Naive thymus-derived CD4-positive, alpha-beta T cell (primary cell): ENCODE results near the gene CDC25B. TPM values are rescaled to one million over a fixed set of nuclear protein-coding genes. Genes with fewer than 3 reads are reported as not detected.

Source experiments
- ATAC-seq: fragments of 150-1000 bp; cut with Tn5 transposase; 2 replicates; pipeline ENCODE4 v1.10.0; 2021; ENCODE audit warnings: mild to moderate bottlenecking, moderate library complexity
- CTCF ChIA-PET: fragments of 350-600 bp; sonication (Branson Sonifier 250); formaldehyde crosslinking; loops from one replicate; lab custom pipeline; 2021; ENCODE audit warnings: antibody characterized with exemption; lab: Charles Lee
- POLR2A ChIA-PET: fragments of 350-600 bp; sonication (Branson Sonifier 250); formaldehyde crosslinking; loops from one replicate; lab custom pipeline; 2021; ENCODE audit warnings: antibody characterized with exemption, inconsistent platforms; lab: Charles Lee
- DNase-seq, 9 donors: peaks; one replicate each; pipeline versions ENCODE4 v3.0.0 to v3.0.0-alpha.2; 2020 to 2022; ENCODE audit warnings: mixed read lengths in 1 of 9
- H3K27ac ChIP-seq: one replicate; pipeline ENCODE4 v1.7.0; 2013; ENCODE audit warnings: mild to moderate bottlenecking, low read depth, low read length, moderate library complexity
- H3K27me3 ChIP-seq, 2 donors: one replicate each; pipeline ENCODE4 v1.7.0; 2013; ENCODE audit warnings: low read length in 2 of 2, mild to moderate bottlenecking in 2 of 2, moderate library complexity in 2 of 2; ENCODE audit not compliant: control insufficient read depth in 2 of 2, insufficient read depth in 2 of 2
- H3K36me3 ChIP-seq, 3 experiments: 1 replicate in 2 of 3; 2 replicates in 1 of 3; pipeline ENCODE4 v1.7.0; 2013; ENCODE audit warnings: low read length in 3 of 3, mild to moderate bottlenecking in 3 of 3, moderate library complexity in 1 of 3; ENCODE audit not compliant: insufficient read depth in 3 of 3, control insufficient read depth in 2 of 3
- H3K4me1 ChIP-seq, 2 donors: one replicate each; pipeline ENCODE4 v1.7.0; 2013; ENCODE audit warnings: low read length in 2 of 2, mild to moderate bottlenecking in 2 of 2, moderate library complexity in 1 of 2; ENCODE audit not compliant: control insufficient read depth in 2 of 2, insufficient read depth in 2 of 2
- H3K4me3 ChIP-seq: 2 replicates; pipeline ENCODE4 v1.7.0; 2013; ENCODE audit warnings: mild to moderate bottlenecking, low read length
- H3K9me3 ChIP-seq, 3 experiments: 1 replicate in 2 of 3; 2 replicates in 1 of 3; pipeline ENCODE4 v1.7.0; 2013; ENCODE audit warnings: low read length in 3 of 3; ENCODE audit not compliant: control insufficient read depth in 2 of 3
- H3K27ac Mint-ChIP-seq, 9 donors: one replicate each; pipeline ENCODE4 v1.8.0; 2020 to 2022; ENCODE audit warnings: mixed read lengths in 9 of 9, mild to moderate bottlenecking in 8 of 9, moderate library complexity in 5 of 9, inconsistent platforms in 2 of 9
- H3K27me3 Mint-ChIP-seq, 5 donors: one replicate each; pipeline ENCODE4 v1.8.0; 2021 to 2022; ENCODE audit warnings: mixed read lengths in 5 of 5, mild to moderate bottlenecking in 1 of 5
- H3K36me3 Mint-ChIP-seq, 5 donors: one replicate each; pipeline ENCODE4 v1.8.0; 2020 to 2022; ENCODE audit warnings: mixed read lengths in 5 of 5, mild to moderate bottlenecking in 3 of 5, inconsistent platforms in 1 of 5
- H3K4me1 Mint-ChIP-seq, 7 donors: one replicate each; pipeline ENCODE4 v1.8.0; 2020 to 2022; ENCODE audit warnings: mixed read lengths in 7 of 7, mild to moderate bottlenecking in 3 of 7, inconsistent platforms in 1 of 7
- H3K4me3 Mint-ChIP-seq, 10 donors: one replicate each; pipeline ENCODE4 v1.8.0; 2020 to 2022; ENCODE audit warnings: mild to moderate bottlenecking in 10 of 10, mixed read lengths in 10 of 10, moderate library complexity in 6 of 10, inconsistent platforms in 2 of 10
- H3K9me3 Mint-ChIP-seq, 11 donors: one replicate each; pipeline ENCODE4 v1.8.0; 2020 to 2022; ENCODE audit warnings: mixed read lengths in 11 of 11, mild to moderate bottlenecking in 4 of 11, inconsistent platforms in 1 of 11, moderate library complexity in 1 of 11
- intact Hi-C, 2 donors: fragments of 100-400 bp; cut with micrococcal nuclease; formaldehyde crosslinking; loops; one replicate each; pipeline ENCODE4 v1.15.1; 2023
- polyA plus RNA-seq, 2 donors: library from polyadenylated mRNA; unstranded; fragments of 300-500 nt; fragmentation: Illumina TruSeq; gene quantifications; one replicate each; pipeline ENCODE4 v1.2.3, GENCODE V29; 2021
- total RNA-seq, 6 experiments: library from RNA in 5 of 6; stranded (reverse) in 5 of 6; gene quantifications; 1 replicate in 5 of 6; 2 replicates in 1 of 6; pipeline ENCODE4 v1.2.3 and lab custom pipeline; 2021 to 2026

Gene CDC25B
- total and polyA plus RNA-seq, 7 experiments from 2014 or later: 37.0 to 392 (median 174) TPM

DNA sequence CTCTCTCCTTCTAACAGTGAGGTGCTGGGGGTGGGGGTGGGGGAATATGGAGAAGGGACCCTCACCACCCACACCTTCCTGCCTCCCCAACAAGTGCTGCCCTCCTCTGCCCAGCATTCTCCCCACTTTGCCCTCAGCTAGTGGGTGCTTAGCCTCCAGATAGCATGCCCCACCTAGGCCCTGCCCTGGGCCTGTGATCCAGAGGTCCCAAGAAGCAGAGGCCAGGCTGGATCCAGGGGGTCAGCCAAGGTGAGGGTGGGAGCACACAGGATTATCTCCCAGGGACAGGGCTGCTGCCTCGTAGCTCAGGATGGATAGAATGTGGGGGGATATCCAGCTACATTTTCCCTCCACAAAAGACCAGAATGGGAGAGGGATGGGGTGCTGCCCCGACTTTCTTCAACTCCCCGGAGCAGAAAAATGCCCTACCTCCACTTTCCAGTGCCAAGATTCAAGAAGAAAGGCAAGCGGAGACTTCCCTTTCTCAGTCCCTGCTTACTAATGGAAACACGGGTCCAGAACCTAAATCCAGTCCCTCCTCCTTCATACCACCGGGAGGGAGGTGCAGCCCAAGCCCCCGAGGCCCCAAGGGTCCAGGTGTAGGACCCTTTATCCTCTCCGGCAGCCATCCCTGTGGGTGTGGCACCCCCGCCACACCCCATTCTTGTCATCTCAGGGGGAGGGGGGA, 29.5 kb upstream of the CDC25B start:
- peaks cover 11 to 30% (median 21%) of the 10 kb centered on the region in 7 donors for H3K4me1 Mint-ChIP-seq
- peaks cover 0 to 1% (median 0%) of the 10 kb centered on the region in 5 donors for H3K27me3 Mint-ChIP-seq
- Histone ChIP-seq H3K27me3 (no peaks in the 10 kb centered on the region), H3K4me1 (peaks cover 6 to 13% of the 10 kb centered on the region in 2 donors), H3K27ac (peak overlapping the region; percentile 100), H3K9me3 (no peaks in the 10 kb centered on the region), H3K36me3 (no peaks in the 10 kb centered on the region), H3K4me3 (peak overlapping the region; percentile 96)
- ATAC-seq: no peak
- DNase-seq: no peak
- ChIA-PET POLR2A (interaction anchor here (0.5 to 2.8 kb wide), 11 partner anchors 9 to 53 kb away, joined by 3 to 43 read pairs (median 12); partner anchors contain the start of genes AP5S1, CDC25B and CENPB), CTCF (interaction anchor here (0.7 to 4.0 kb wide), 4 partner anchors 10 to 410 kb away, joined by 4 to 24 read pairs (median 9); no protein-coding TSS in a partner anchor)
- intact Hi-C loops: loop anchor here (1.0 to 10.0 kb wide), 9 partner anchors 30 to 1358 kb away; partner anchors contain the start of genes MAVS (in 2 of the 2), AP5S1 (in 1 of the 2), CDC25B (in 1 of the 2) and CDS2 (in 1 of the 2)
- H3K36me3 Mint-ChIP-seq: no peaks in the 10 kb centered on the region
- H3K4me3 Mint-ChIP-seq: peak overlapping the region; percentile 78 to 94 (median 88)
- peaks cover 0 to 1% (median 0%) of the 10 kb centered on the region in 11 donors for H3K9me3 Mint-ChIP-seq
- H3K27ac Mint-ChIP-seq: peak overlapping the region in 5 of 9 donors; percentile 38 to 81 (median 43)

DNA sequence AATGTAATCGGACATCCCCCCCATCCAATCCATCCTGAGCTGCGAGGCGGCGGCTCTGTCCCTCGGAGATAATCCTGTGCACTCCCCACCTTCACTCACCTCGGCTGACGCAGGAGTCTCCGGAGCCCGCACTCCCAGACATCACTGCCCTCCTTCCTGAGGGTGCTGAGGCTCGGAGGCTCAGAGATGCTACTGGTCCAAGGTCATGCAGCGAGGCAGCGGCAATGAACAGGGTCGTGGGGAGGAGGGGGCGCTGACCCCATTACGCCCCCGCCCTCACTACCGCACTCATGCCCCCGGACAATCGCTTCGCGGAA, 29.0 kb upstream of the CDC25B start:
- Histone ChIP-seq H3K4me1 (peaks cover 6 to 13% of the 10 kb centered on the region in 2 donors), H3K4me3 (peak overlapping the region; percentile 96), H3K36me3 (no peaks in the 10 kb centered on the region), H3K9me3 (no peaks in the 10 kb centered on the region), H3K27me3 (no peaks in the 10 kb centered on the region), H3K27ac (peak overlapping the region; percentile 100)
- peaks cover 11 to 29% (median 21%) of the 10 kb centered on the region in 7 donors for H3K4me1 Mint-ChIP-seq
- peaks cover 0 to 6% (median 0%) of the 10 kb centered on the region in 5 donors for H3K27me3 Mint-ChIP-seq
- peaks cover 0 to 2% (median 0%) of the 10 kb centered on the region in 11 donors for H3K9me3 Mint-ChIP-seq
- H3K4me3 Mint-ChIP-seq: peak overlapping the region; percentile 78 to 94 (median 88)
- DNase-seq (no peak), ATAC-seq (no peak)
- ChIA-PET CTCF (interaction anchor here (1.0 to 4.0 kb wide), 6 partner anchors 8 to 318 kb away, joined by 3 to 24 read pairs (median 4); no protein-coding TSS in a partner anchor), POLR2A (interaction anchor here (0.5 to 2.8 kb wide), 14 partner anchors 9 to 87 kb away, joined by 3 to 43 read pairs (median 9); partner anchors contain the start of genes AP5S1, CDC25B and CENPB)
- peak overlapping the region in 7 of 9 donors; percentile 38 to 81 (median 54) for H3K27ac Mint-ChIP-seq
- intact Hi-C loops: loop anchor here (1.0 to 10.0 kb wide), 9 partner anchors 29 to 1358 kb away; partner anchors contain the start of genes MAVS (in 2 of the 2), AP5S1 (in 1 of the 2), CDC25B (in 1 of the 2) and CDS2 (in 1 of the 2)
- H3K36me3 Mint-ChIP-seq: no peaks in the 10 kb centered on the region

DNA sequence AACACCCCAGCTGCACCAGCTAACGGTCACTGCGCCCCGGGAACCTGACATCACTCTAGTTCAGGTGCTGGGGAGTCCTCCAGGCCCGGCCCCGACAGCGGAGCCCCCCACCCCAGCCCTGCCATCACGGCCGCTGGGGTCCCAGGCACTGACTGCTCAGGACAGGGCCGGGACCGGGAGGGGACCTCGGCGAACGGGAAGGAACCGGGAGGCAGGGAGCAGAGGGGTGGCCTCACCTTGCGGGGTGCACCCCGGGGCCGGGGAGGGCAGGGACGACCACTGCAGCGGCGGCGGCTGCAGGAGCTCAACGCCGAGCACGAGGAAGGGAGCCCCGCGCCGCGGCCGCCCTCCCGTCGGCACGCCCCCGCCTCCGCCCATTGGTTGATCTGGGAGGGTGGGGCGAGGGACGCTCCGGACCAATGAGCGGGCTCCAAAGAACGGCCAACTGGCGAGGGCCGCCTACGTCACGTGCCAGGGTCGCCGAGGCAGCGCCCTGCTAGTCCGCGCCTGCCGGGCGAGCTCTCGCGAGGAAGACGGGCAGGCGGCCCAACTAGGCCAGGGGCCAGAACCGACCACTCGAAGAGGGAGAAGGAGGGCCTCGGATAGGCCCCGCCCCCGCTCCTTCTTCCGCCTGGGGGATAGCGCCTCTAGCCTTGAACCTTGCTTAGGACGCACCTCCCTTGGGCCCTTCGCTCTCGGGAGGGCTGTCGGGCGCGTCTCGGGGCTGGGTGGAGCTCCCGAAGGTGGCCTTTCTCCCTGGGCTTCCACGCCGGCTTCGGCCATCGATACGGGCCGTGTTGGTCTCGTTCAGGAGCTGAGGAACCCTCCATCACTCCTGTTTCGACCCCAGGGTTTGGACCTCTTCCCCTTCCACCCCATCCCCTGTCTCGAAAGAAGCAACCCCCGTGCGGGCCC, 28.4 kb upstream of the CDC25B start, which contains the start of gene ADISSP:
Gene ADISSP, minus strand, starts transcription at position 327 of the 915 bp plus-strand sequence. CDS start 7,653 bp downstream, outside the sequence.
- ChIA-PET POLR2A (interaction anchor here (0.5 to 2.8 kb wide), 23 partner anchors 8 to 90 kb away, joined by 3 to 43 read pairs (median 5); partner anchors contain the start of genes AP5S1, CDC25B, CENPB and SPEF1), CTCF (interaction anchor here (0.8 to 4.0 kb wide), 12 partner anchors 8 to 318 kb away, joined by 3 to 24 read pairs (median 4); no protein-coding TSS in a partner anchor)
- Mint-ChIP-seq H3K4me3 (peak within 1 kb of the TSS; percentile 78 to 94 (median 90)), H3K4me1 (peaks cover 11 to 29% (median 21%) of the 10 kb centered on the region in 7 donors), H3K9me3 (peaks cover 0 to 2% (median 0%) of the 10 kb centered on the region in 11 donors), H3K27me3 (peaks cover 0 to 6% (median 0%) of the 10 kb centered on the region in 5 donors), H3K27ac (peak within 1 kb of the TSS; percentile 89 to 98 (median 94)), H3K36me3 (no peaks in the 10 kb centered on the region)
- H3K9me3 ChIP-seq: no peaks in the 10 kb centered on the region
- no peaks in the 10 kb centered on the region for H3K27me3 ChIP-seq
- intact Hi-C loops: loop anchor here (1.0 to 10.0 kb wide), 18 partner anchors 10 to 1357 kb away; partner anchors contain the start of genes AP5S1 (in 2 of the 2), CDC25B (in 2 of the 2), CENPB (in 2 of the 2) and MAVS (in 2 of the 2)
- H3K4me1 ChIP-seq: peaks cover 6 to 13% of the 10 kb centered on the region in 2 donors
- H3K36me3 ChIP-seq: no peaks in the 10 kb centered on the region
- peak; percentile 92 to 98 (median 94) for DNase-seq
- ATAC-seq: peak; percentile 93
- peak within 1 kb of the TSS; percentile 96 for H3K4me3 ChIP-seq
- peak within 1 kb of the TSS; percentile 100 for H3K27ac ChIP-seq

DNA sequence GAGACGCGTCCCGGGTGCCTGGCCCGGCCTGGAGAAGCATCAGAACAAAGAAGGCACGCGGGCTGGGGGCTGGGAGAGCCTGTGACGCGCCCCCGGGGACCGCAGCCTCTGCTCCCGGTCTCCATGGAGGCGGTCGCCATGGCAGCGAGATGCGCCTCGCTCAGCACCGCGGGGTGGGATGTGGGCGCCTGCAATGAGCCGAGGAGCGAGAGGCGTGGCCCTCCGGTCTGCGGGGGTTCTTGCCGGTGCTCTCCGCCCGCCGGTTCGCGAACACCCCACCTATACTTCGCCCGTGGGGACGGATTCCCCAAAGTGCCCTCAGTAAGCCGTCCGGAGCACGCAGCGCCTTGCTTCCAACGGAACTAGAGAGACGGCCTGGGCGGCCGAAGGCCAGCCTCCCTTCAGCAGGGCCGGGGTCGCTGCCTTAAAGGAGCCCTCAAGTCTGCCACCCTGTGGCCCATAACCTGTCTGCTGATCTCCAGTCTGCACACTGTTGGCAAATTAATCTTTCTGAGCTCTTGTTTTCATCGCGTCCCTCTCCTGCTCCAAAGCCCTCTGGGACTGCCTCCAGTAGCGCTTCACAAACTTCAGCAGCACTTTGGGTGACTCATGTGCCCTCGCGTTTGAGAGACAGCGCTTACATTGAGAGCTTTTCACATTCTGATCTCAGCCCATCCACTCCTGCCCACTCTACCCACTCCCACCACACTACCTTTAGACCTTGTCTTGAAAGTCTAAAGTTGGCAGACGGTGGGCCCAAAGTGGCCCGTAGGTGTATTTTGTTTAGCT, 27.6 kb upstream of the CDC25B start:
- peak overlapping the region; percentile 89 to 98 (median 94) for H3K27ac Mint-ChIP-seq
- no peaks in the 10 kb centered on the region for H3K36me3 ChIP-seq
- peaks cover 0 to 6% (median 0%) of the 10 kb centered on the region in 5 donors for H3K27me3 Mint-ChIP-seq
- peak; percentile 72 for ATAC-seq
- intact Hi-C loops: loop anchor here (1.0 to 10.0 kb wide), 16 partner anchors 9 to 1356 kb away; partner anchors contain the start of genes CENPB (in 2 of the 2), PANK2 (in 2 of the 2), AP5S1 (in 1 of the 2) and CDC25B (in 1 of the 2)
- peak overlapping the region; percentile 100 for H3K27ac ChIP-seq
- peaks cover 0 to 2% (median 0%) of the 10 kb centered on the region in 11 donors for H3K9me3 Mint-ChIP-seq
- DNase-seq: peak; percentile 69 to 92 (median 86)
- no peaks in the 10 kb centered on the region for H3K9me3 ChIP-seq
- POLR2A ChIA-PET: interaction anchor here (0.6 to 2.8 kb wide), 17 partner anchors 9 to 289 kb away, joined by 3 to 43 read pairs (median 8); partner anchors contain the start of genes AP5S1, CDC25B, CENPB and SPEF1
- peak overlapping the region; percentile 78 to 94 (median 90) for H3K4me3 Mint-ChIP-seq
- H3K4me1 ChIP-seq: peaks cover 6 to 13% of the 10 kb centered on the region in 2 donors
- H3K27me3 ChIP-seq: no peaks in the 10 kb centered on the region
- CTCF ChIA-PET: interaction anchor here (0.6 to 4.0 kb wide), 14 partner anchors 9 to 317 kb away, joined by 3 to 24 read pairs (median 4); partner anchors contain the start of gene CENPB
- H3K4me3 ChIP-seq: peak overlapping the region; percentile 96
- peaks cover 11 to 29% (median 21%) of the 10 kb centered on the region in 7 donors for H3K4me1 Mint-ChIP-seq
- no peaks in the 10 kb centered on the region for H3K36me3 Mint-ChIP-seq

DNA sequence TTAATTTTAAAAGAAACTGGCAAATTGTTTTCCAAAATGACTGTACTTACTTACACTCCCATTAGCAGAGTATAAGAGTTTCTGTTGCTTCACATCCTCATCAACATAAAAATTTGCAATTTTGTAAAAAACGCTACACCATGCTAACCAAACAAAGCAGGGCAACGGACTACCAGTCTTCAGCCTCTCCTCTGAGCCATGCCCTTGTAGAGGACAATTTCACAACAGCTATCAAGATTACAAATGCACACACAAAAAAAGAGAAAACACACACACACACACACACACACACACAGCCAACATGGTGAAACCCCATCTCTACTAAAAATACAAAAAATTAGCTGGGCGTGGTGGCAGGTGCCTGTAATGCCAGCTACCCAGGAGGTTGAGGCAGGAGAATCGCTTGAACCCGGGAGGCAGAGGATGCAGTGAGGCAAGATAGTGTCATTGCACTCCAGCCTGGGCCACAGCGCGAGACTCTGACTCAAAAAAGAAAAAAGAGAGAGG, 24.5 kb upstream of the CDC25B start:
- Histone ChIP-seq H3K4me3 (no peak overlapping the region), H3K27me3 (no peaks in the 10 kb centered on the region), H3K36me3 (no peaks in the 10 kb centered on the region), H3K27ac (no peak overlapping the region), H3K9me3 (no peaks in the 10 kb centered on the region), H3K4me1 (peaks cover 6 to 10% of the 10 kb centered on the region in 2 donors)
- ATAC-seq (no peak), DNase-seq (no peak)
- H3K36me3 Mint-ChIP-seq: no peaks in the 10 kb centered on the region
- H3K9me3 Mint-ChIP-seq: peaks cover 0 to 2% (median 0%) of the 10 kb centered on the region in 11 donors
- peak overlapping the region in 1 of 9 donors; percentile 38 for H3K27ac Mint-ChIP-seq
- CTCF ChIA-PET: no interaction called here
- H3K4me1 Mint-ChIP-seq: peaks cover 0 to 21% (median 14%) of the 10 kb centered on the region in 7 donors
- intact Hi-C loops: no loop called here
- H3K4me3 Mint-ChIP-seq: no peak overlapping the region
- POLR2A ChIA-PET: interaction anchor here (1.4 kb wide), 1 partner anchor 10 kb away, joined by 4 read pairs; the partner anchor contains the start of gene SPEF1
- peaks cover 0 to 6% (median 0%) of the 10 kb centered on the region in 5 donors for H3K27me3 Mint-ChIP-seq
